H1 (cell line): Measurements from ENCODE around the gene CAVIN1. TPM values are rescaled to one million over a fixed set of nuclear protein-coding genes. Genes with fewer than 3 reads are reported as not detected.

Source experiments
- CTCF ChIA-PET: fragments of 300-600 bp; sonication (Branson Sonifier 250); formaldehyde crosslinking; loops from one replicate; lab custom pipeline; 2021; ENCODE audit not compliant: partially characterized antibody; lab: Charles Lee
- POLR2A ChIA-PET: fragments of 300-600 bp; sonication (Branson Sonifier 250); formaldehyde crosslinking; loops from one replicate; lab custom pipeline; 2021; ENCODE audit warnings: inconsistent platforms; ENCODE audit not compliant: partially characterized antibody; lab: Charles Lee
- DNase-seq, 2 experiments: peaks; one replicate each; pipeline versions ENCODE4 v3.0.0 to v3.0.0-alpha.2; 2010 to 2022; ENCODE audit warnings: low spot score in 2 of 2, low read depth in 1 of 2, mixed read lengths in 1 of 2
- FAIRE-seq: peaks from 2 replicates; lab custom pipeline; 2011; peaks lifted over from hg19 to GRCh38; lab: Jason Lieb, UNC
- H2AFZ ChIP-seq: 2 replicates; pipeline ENCODE4 v1.8.1; 2012; ENCODE audit warnings: low read length, inconsistent platforms
- H2AK5ac ChIP-seq: 2 replicates; pipeline ENCODE4 v1.6.1; 2013; ENCODE audit warnings: low read depth, low read length
- H2BK120ac ChIP-seq: replicated peaks from 2 replicates; pipeline ENCODE3; 2013; ENCODE audit warnings: low read depth, low read length, inconsistent platforms
- H2BK12ac ChIP-seq: 2 replicates; pipeline ENCODE4 v1.6.1; 2013; ENCODE audit warnings: low read depth, low read length
- H2BK15ac ChIP-seq: 2 replicates; pipeline ENCODE4 v1.6.1; 2013; ENCODE audit warnings: low read length
- H2BK20ac ChIP-seq: 2 replicates; pipeline ENCODE4 v1.6.1; 2013; ENCODE audit warnings: low read length
- H2BK5ac ChIP-seq: 2 replicates; pipeline ENCODE4 v1.6.1; 2013; ENCODE audit warnings: low read depth, low read length
- H3K14ac ChIP-seq: 2 replicates; pipeline ENCODE4 v1.6.1; 2013; ENCODE audit warnings: inconsistent platforms; ENCODE audit not compliant: insufficient read length
- H3K18ac ChIP-seq: 2 replicates; pipeline ENCODE4 v1.6.1; 2013; ENCODE audit warnings: low read length; ENCODE audit errors: extremely low read depth
- H3K23ac ChIP-seq: 2 replicates; pipeline ENCODE4 v1.6.1; 2013; ENCODE audit warnings: inconsistent platforms; ENCODE audit not compliant: insufficient read length
- H3K23me2 ChIP-seq: 2 replicates; pipeline ENCODE4 v1.6.1; 2013; ENCODE audit warnings: low read depth, low read length
- H3K27ac ChIP-seq: 2 replicates; pipeline ENCODE4 v1.6.1; 2011; ENCODE audit warnings: low read depth, low read length, inconsistent platforms
- H3K27me3 ChIP-seq, 4 experiments: replicated peaks in 1 of 4; 1 replicate in 1 of 4; 2 replicates in 3 of 4; pipeline versions ENCODE4 v1.6.1 to v1.8.1; 2011 to 2013; ENCODE audit warnings: low read length in 3 of 4, mild to moderate bottlenecking in 3 of 4, inconsistent platforms in 2 of 4, mixed read lengths in 2 of 4, moderate library complexity in 1 of 4; ENCODE audit not compliant: control insufficient read depth in 3 of 4, insufficient read depth in 3 of 4; ENCODE audit errors: extremely low read depth in 1 of 4
- H3K36me3 ChIP-seq, 4 experiments: 2 replicates each; pipeline versions ENCODE4 v1.6.1 to v1.8.1; 2011 to 2013; ENCODE audit warnings: mild to moderate bottlenecking in 4 of 4, low read length in 3 of 4, moderate library complexity in 2 of 4, control low read depth in 1 of 4, inconsistent platforms in 1 of 4; ENCODE audit not compliant: insufficient read depth in 4 of 4, control insufficient read depth in 2 of 4
- H3K4ac ChIP-seq: replicated peaks from 2 replicates; pipeline ENCODE3; 2013; ENCODE audit warnings: low read length, low read depth, mixed read lengths, inconsistent platforms; ENCODE audit not compliant: insufficient read length
- H3K4me1 ChIP-seq, 4 experiments: replicated peaks in 1 of 4; 1 replicate in 1 of 4; 2 replicates in 3 of 4; pipeline versions ENCODE4 v1.6.1 to v1.8.1; 2011 to 2013; ENCODE audit warnings: low read length in 3 of 4, inconsistent platforms in 2 of 4, mixed read lengths in 1 of 4; ENCODE audit not compliant: insufficient read depth in 4 of 4, control insufficient read depth in 3 of 4
- H3K4me2 ChIP-seq, 2 experiments: 2 replicates each; pipeline versions ENCODE4 v1.6.1 to v1.8.1; 2011 to 2013; ENCODE audit warnings: low read depth in 2 of 2, low read length in 2 of 2, control low read depth in 1 of 2, inconsistent platforms in 1 of 2, mild to moderate bottlenecking in 1 of 2; ENCODE audit not compliant: insufficient read depth in 1 of 2
- H3K4me3 ChIP-seq, 4 experiments: fragments of 200-600, 300-600 bp in 1 of 4; sonication (generic), shearing (Covaris generic), sonication (Bioruptor Twin) in 1 of 4; 2 replicates each; pipeline versions ENCODE4 v1.5.1 to v1.8.1; 2011 to 2016; ENCODE audit warnings: low read length in 4 of 4, low read depth in 3 of 4, control low read depth in 2 of 4, inconsistent platforms in 2 of 4, mild to moderate bottlenecking in 2 of 4, mixed read lengths in 1 of 4, moderate library complexity in 1 of 4; ENCODE audit not compliant: insufficient read depth in 2 of 4; ENCODE audit errors: extremely low read depth in 1 of 4
- H3K56ac ChIP-seq: replicated peaks from 2 replicates; pipeline ENCODE3; 2013; ENCODE audit warnings: low read depth, mild to moderate bottlenecking, mixed read lengths, low read length, inconsistent platforms; ENCODE audit not compliant: insufficient read length
- H3K79me1 ChIP-seq: 2 replicates; pipeline ENCODE4 v1.6.1; 2013; ENCODE audit warnings: low read depth, low read length, control low read depth
- H3K79me2 ChIP-seq, 2 experiments: 2 replicates each; pipeline versions ENCODE4 v1.6.1 to v1.8.1; 2012 to 2013; ENCODE audit warnings: low read length in 2 of 2, mild to moderate bottlenecking in 2 of 2, inconsistent platforms in 1 of 2; ENCODE audit not compliant: insufficient read depth in 2 of 2, control insufficient read depth in 1 of 2
- H3K9ac ChIP-seq, 4 experiments: replicated peaks in 1 of 4; 1 replicate in 1 of 4; 2 replicates in 3 of 4; pipeline versions ENCODE4 v1.6.1 to v1.8.1; 2011 to 2013; ENCODE audit warnings: low read depth in 3 of 4, low read length in 3 of 4, control low read depth in 2 of 4, mild to moderate bottlenecking in 2 of 4, moderate library complexity in 2 of 4, inconsistent platforms in 1 of 4; ENCODE audit errors: extremely low read depth in 1 of 4
- H3K9me3 ChIP-seq, 2 experiments: 2 replicates each; pipeline versions ENCODE4 v1.6.1 to v1.8.1; 2012 to 2013; ENCODE audit warnings: mild to moderate bottlenecking in 2 of 2, moderate library complexity in 2 of 2, control low read depth in 1 of 2, inconsistent platforms in 1 of 2, low read depth in 1 of 2, low read length in 1 of 2, mixed read lengths in 1 of 2; ENCODE audit not compliant: insufficient read depth in 2 of 2
- H4K20me1 ChIP-seq, 2 experiments: replicated peaks in 1 of 2; 2 replicates each; pipeline versions ENCODE3 to v1.8.1; 2011 to 2013; ENCODE audit warnings: inconsistent platforms in 2 of 2, low read length in 2 of 2, mild to moderate bottlenecking in 1 of 2; ENCODE audit not compliant: insufficient read depth in 2 of 2, control insufficient read depth in 1 of 2
- H4K5ac ChIP-seq: 2 replicates; pipeline ENCODE4 v1.6.1; 2013; ENCODE audit warnings: low read length, low read depth, mixed read lengths, inconsistent platforms; ENCODE audit not compliant: insufficient read length
- H4K8ac ChIP-seq: 2 replicates; pipeline ENCODE4 v1.8.0; 2013; ENCODE audit warnings: mild to moderate bottlenecking, moderate library complexity, low read length, inconsistent platforms; ENCODE audit not compliant: insufficient read depth; ENCODE audit errors: extremely low read depth
- H4K91ac ChIP-seq: replicated peaks from 2 replicates; pipeline ENCODE3; 2013; ENCODE audit warnings: low read length, mixed read lengths, inconsistent platforms; ENCODE audit not compliant: insufficient read length
- CBX8 ChIP-seq: fragments of 300-800, 300-1000 bp; sonication (generic); IDR thresholded peaks from 2 replicates; pipeline ENCODE4 v1.7.1; 2016; ENCODE audit warnings: low read depth, low read length, borderline replicate concordance
- CHD2 ChIP-seq: IDR thresholded peaks from 2 replicates; pipeline ENCODE4 v1.6.1; 2012; ENCODE audit warnings: low read length, improper control_type of control experiment
- KDM1A ChIP-seq: fragments of 200-600, 300-600 bp; sonication (generic); IDR thresholded peaks from 2 replicates; pipeline ENCODE4 v1.7.1; 2016; ENCODE audit warnings: mild to moderate bottlenecking, low read length, borderline replicate concordance
- POU5F1 ChIP-seq: IDR thresholded peaks from 2 replicates; pipeline ENCODE4 v1.6.1; 2011; ENCODE audit warnings: low read depth, mild to moderate bottlenecking, low read length, moderate library complexity
- RFX5 ChIP-seq: IDR thresholded peaks from 2 replicates; pipeline ENCODE4 v1.6.1; 2011; ENCODE audit warnings: low read depth, low read length, improper control_type of control experiment, borderline replicate concordance
- TCF12 ChIP-seq: IDR thresholded peaks from 2 replicates; pipeline ENCODE4 v1.6.1; 2011; ENCODE audit warnings: low read depth, mild to moderate bottlenecking, low read length
- WGBS, 2 experiments: shearing (Covaris generic) in 1 of 2; methylation state at CpG; one replicate each; pipeline versions ENCODE4 v1.1.6 to v1.1.7; 2013 to 2015; ENCODE audit warnings: low lambda C conversion rate in 2 of 2, mixed read lengths in 2 of 2, inconsistent platforms in 1 of 2, low coverage in 1 of 2, missing lambda C conversion rate in 1 of 2; ENCODE audit not compliant: insufficient replicate concordance in 2 of 2, insufficient coverage in 1 of 2, insufficient read length in 1 of 2; ENCODE audit errors: extremely low coverage in 1 of 2, missing lambda C conversion rate in 1 of 2; 5-methylcytosine and 5-hydroxymethylcytosine counted together
- polyA plus RNA-seq, 7 experiments: library from polyadenylated mRNA; depleted of rRNA in 3 of 7; stranded (reverse) in 5 of 7; unstranded in 2 of 7; fragments of >200 nt in 5 of 7; fragments of 200-250 nt in 2 of 7; gene quantifications; 1 replicate in 5 of 7; 2 replicates in 1 of 7; 4 replicates in 1 of 7; pipeline versions ENCODE4 v1.2.1 to v1.2.3, GENCODE V29; 2011 to 2013; ENCODE audit warnings: missing spikeins in 2 of 7, mixed read lengths in 2 of 7
- total RNA-seq: library from RNA; stranded (reverse); fragmentation: NEBNext Ultra II Directional; extraction: Animal tissue kit (Norgen Biotek cat#: 25700); gene quantifications from 2 replicates; pipeline ENCODE4 v1.2.1, GENCODE V29; 2021
- TF ChIP-seq, protein P1 (sequence below): IDR thresholded peaks from 2 replicates; pipeline ENCODE4 v1.6.1; 2011; ENCODE audit warnings: low read depth, mild to moderate bottlenecking, low read length; ENCODE audit not compliant: insufficient read depth

CAVIN1 gene
- total and polyA plus RNA-seq, 2 of the 8 experiments (the other 6 are each of a cell fraction or from before 2014, with no cell fraction given), result 16.2 to 41.6 TPM

DNA sequence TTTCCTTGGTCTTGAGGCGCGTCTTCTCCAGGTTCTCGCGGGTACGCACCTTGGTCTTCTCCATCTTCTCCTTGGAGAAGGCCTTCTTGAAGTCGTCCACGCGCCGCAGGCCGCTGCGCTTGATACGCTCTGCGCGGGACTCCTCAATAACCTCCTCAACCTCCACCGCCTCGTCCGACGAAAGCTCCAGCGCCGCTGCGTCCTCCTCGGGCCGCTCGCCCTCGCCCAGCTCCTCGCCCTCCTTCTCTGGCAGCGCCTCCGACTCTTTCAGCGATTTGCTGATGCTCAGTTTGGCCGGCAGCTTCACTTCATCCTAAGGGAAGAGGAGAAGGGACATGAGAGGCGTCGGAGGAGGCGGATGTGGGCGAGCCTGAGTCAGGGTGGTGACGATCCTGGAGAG is 18.0 kb downstream of the CAVIN1 start:
- CTCF ChIA-PET, result interaction anchor here (0.7 to 23.6 kb wide), 21 partner anchors 10 to 187 kb away, joined by 3 to 542 read pairs (median 5); partner anchors contain the start of genes CAVIN1, PSMC3IP and STAT3
- 90% methylated on average over 27 of the region's 35 CpGs; no CpG with 5 or more reads in 1 of the 2 experiments for WGBS, 2 experiments
- no peak overlapping the region for H2AFZ ChIP-seq
- no peak overlapping the region for H4K8ac ChIP-seq
- H2BK5ac ChIP-seq, result no peak overlapping the region
- no peak overlapping the region for H3K4me3 ChIP-seq
- no peak for DNase-seq
- no peak overlapping the region for H3K4me2 ChIP-seq
- no peak overlapping the region for H3K14ac ChIP-seq
- H4K91ac ChIP-seq, result no peak overlapping the region
- H3K9ac ChIP-seq, result no peak overlapping the region
- no peak overlapping the region for H3K18ac ChIP-seq
- peaks cover 0 to 8% (median 4%) of the 10 kb centered on the region in 4 experiments; a peak in 3 of 8 replicates for H3K36me3 ChIP-seq
- no peaks in the 10 kb centered on the region for H3K79me2 ChIP-seq
- no peak overlapping the region for H2AK5ac ChIP-seq
- POLR2A ChIA-PET, result interaction anchor here (0.9 to 2.8 kb wide), 6 partner anchors 10 to 128 kb away, joined by 3 to 19 read pairs (median 4); partner anchors contain the start of gene CAVIN1
- 0 out of 2 replicates have a peak, but pooled peaks cover 2% of the 10 kb centered on the region for H3K79me1 ChIP-seq
- H3K23me2 ChIP-seq, result no peaks in the 10 kb centered on the region
- H3K9me3 ChIP-seq, result no peaks in the 10 kb centered on the region
- TF ChIP-seq RFX5 (no peak), KDM1A (no peak), TCF12 (no peak), CHD2 (no peak), CBX8 (no peak), POU5F1 (no peak)
- TF ChIP-seq, protein P1, sequence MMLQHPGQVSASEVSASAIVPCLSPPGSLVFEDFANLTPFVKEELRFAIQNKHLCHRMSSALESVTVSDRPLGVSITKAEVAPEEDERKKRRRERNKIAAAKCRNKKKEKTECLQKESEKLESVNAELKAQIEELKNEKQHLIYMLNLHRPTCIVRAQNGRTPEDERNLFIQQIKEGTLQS, result no peak
- no peak overlapping the region for H2BK20ac ChIP-seq
- peaks cover 11 to 26% (median 20%) of the 10 kb centered on the region in 4 experiments for H3K4me1 ChIP-seq
- H3K27ac ChIP-seq, result no peak overlapping the region
- H2BK12ac ChIP-seq, result no peak overlapping the region
- peaks cover 2 to 3% of the 10 kb centered on the region in 2 experiments for H4K20me1 ChIP-seq
- H3K56ac ChIP-seq, result no peak overlapping the region
- H2BK15ac ChIP-seq, result 0 out of 2 replicates have a peak overlapping the region, but pooled peaks have one; percentile 8
- no peak for FAIRE-seq
- no peak overlapping the region for H3K23ac ChIP-seq
- no peak overlapping the region for H4K5ac ChIP-seq
- no peak overlapping the region for H3K4ac ChIP-seq
- H3K27me3 ChIP-seq, result no peaks in the 10 kb centered on the region
- no peak overlapping the region for H2BK120ac ChIP-seq
